ENCODE data around the gene FOXP4. TPM values are rescaled to one million over a fixed set of nuclear protein-coding genes. Genes with fewer than 3 reads are reported as not detected.

FOXP4 gene
- total and polyA plus RNA-seq, 4 donors, result 2.5 to 16.0 (median 4.3) TPM

GRCh38 chr6:41577356-41578216 is 31.4 kb downstream of the FOXP4 start:
- H3K36me3 ChIP-seq (ENCODE audit: control insufficient read depth in 4 of 4, insufficient read depth in 3 of 4, low read depth in 1 of 4, low read length in 3 of 4), result no peaks in the 10 kb centered on the region
- H3K27me3 ChIP-seq (ENCODE audit: control insufficient read depth in 4 of 4, insufficient read depth in 4 of 4, low read length in 3 of 4), result no peaks in the 10 kb centered on the region
- TF ChIP-seq, protein P1, sequence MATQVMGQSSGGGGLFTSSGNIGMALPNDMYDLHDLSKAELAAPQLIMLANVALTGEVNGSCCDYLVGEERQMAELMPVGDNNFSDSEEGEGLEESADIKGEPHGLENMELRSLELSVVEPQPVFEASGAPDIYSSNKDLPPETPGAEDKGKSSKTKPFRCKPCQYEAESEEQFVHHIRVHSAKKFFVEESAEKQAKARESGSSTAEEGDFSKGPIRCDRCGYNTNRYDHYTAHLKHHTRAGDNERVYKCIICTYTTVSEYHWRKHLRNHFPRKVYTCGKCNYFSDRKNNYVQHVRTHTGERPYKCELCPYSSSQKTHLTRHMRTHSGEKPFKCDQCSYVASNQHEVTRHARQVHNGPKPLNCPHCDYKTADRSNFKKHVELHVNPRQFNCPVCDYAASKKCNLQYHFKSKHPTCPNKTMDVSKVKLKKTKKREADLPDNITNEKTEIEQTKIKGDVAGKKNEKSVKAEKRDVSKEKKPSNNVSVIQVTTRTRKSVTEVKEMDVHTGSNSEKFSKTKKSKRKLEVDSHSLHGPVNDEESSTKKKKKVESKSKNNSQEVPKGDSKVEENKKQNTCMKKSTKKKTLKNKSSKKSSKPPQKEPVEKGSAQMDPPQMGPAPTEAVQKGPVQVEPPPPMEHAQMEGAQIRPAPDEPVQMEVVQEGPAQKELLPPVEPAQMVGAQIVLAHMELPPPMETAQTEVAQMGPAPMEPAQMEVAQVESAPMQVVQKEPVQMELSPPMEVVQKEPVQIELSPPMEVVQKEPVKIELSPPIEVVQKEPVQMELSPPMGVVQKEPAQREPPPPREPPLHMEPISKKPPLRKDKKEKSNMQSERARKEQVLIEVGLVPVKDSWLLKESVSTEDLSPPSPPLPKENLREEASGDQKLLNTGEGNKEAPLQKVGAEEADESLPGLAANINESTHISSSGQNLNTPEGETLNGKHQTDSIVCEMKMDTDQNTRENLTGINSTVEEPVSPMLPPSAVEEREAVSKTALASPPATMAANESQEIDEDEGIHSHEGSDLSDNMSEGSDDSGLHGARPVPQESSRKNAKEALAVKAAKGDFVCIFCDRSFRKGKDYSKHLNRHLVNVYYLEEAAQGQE (IDR thresholded peaks at IDR 0.05), result no peak
- TF ChIP-seq RXRA (IDR thresholded peaks at IDR 0.05), result peak in 1 of 2 donors; percentile 39
- no peak for DNase-seq (ENCODE audit: low spot score)
- no peak overlapping the region for H3K9ac ChIP-seq (ENCODE audit: low read depth in 1 of 2, low read length in 2 of 2)
- H3K9me3 ChIP-seq (ENCODE audit: control insufficient read depth in 4 of 4, low read length in 3 of 4), result no peaks in the 10 kb centered on the region
- no peak overlapping the region for H3K4me3 ChIP-seq (ENCODE audit: low read depth in 1 of 3, low read length in 3 of 3)
- peaks cover 12 to 28% (median 14%) of the 10 kb centered on the region in 4 donors for H3K4me1 ChIP-seq (ENCODE audit: control insufficient read depth in 4 of 4, insufficient read depth in 4 of 4, low read length in 3 of 4)
- peak overlapping the region; percentile 42 to 49 for H3K27ac ChIP-seq (ENCODE audit: low read depth in 1 of 2, low read length in 2 of 2)
- WGBS, result 48% methylated on average over 5 of the region's 5 CpGs

GRCh38 chr6:41578217-41579087 is 32.3 kb downstream of the FOXP4 start:
- H3K36me3 ChIP-seq (ENCODE audit: control insufficient read depth in 4 of 4, insufficient read depth in 3 of 4, low read depth in 1 of 4, low read length in 3 of 4), result no peaks in the 10 kb centered on the region
- DNase-seq (ENCODE audit: low spot score), result peak; percentile 57
- H3K4me3 ChIP-seq (ENCODE audit: low read depth in 1 of 3, low read length in 3 of 3), result no peak overlapping the region
- H3K9ac ChIP-seq (ENCODE audit: low read depth in 1 of 2, low read length in 2 of 2), result peak overlapping the region in 1 of 2 donors; percentile 29
- peak; percentile 18 for TF ChIP-seq SP1 (IDR thresholded peaks at IDR 0.05)
- TF ChIP-seq, protein P1 (IDR thresholded peaks at IDR 0.05), result no peak
- no peaks in the 10 kb centered on the region for H3K27me3 ChIP-seq (ENCODE audit: control insufficient read depth in 4 of 4, insufficient read depth in 4 of 4, low read length in 3 of 4)
- H3K9me3 ChIP-seq (ENCODE audit: control insufficient read depth in 4 of 4, low read length in 3 of 4), result no peaks in the 10 kb centered on the region
- 30% methylated on average over 10 of the region's 10 CpGs for WGBS
- peaks cover 12 to 36% (median 15%) of the 10 kb centered on the region in 4 donors for H3K4me1 ChIP-seq (ENCODE audit: control insufficient read depth in 4 of 4, insufficient read depth in 4 of 4, low read length in 3 of 4)
- peak overlapping the region; percentile 42 to 49 for H3K27ac ChIP-seq (ENCODE audit: low read depth in 1 of 2, low read length in 2 of 2)

DNA sequence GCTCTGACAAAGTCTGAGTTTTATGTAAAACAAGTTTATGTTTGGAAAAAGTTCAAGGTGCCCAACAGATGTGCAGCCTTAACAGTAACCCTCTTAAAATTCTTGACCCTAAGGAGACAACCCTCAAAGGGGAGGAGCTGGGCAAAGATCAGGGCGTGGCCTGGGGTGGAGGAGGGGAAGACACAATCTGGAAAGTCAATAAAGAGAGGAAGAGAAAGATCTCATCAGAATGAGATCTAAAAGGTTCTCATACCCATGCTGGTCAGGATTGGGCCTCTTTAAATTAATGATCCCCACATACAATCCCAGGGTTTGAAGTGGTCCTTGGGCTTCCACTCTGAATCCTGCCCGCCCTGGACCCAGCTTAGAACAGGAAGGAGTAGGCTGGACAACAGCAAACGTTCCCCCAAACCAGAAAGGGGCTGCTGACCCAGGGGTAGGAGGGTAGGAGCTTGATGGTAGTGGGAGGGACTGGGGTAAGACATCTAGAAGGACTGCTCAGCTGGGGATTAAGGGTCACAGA is 33.0 kb downstream of the FOXP4 start:
- no peak for DNase-seq (ENCODE audit: low spot score)
- H3K36me3 ChIP-seq (ENCODE audit: control insufficient read depth in 4 of 4, insufficient read depth in 3 of 4, low read depth in 1 of 4, low read length in 3 of 4), result no peaks in the 10 kb centered on the region
- H3K4me3 ChIP-seq (ENCODE audit: low read depth in 1 of 3, low read length in 3 of 3), result no peak overlapping the region

More for the DNA sequence above, 33.0 kb downstream of the FOXP4 start:
- Histone ChIP-seq H3K9me3 (ENCODE audit: control insufficient read depth in 4 of 4, low read length in 3 of 4) (no peaks in the 10 kb centered on the region), H3K9ac (ENCODE audit: low read depth in 1 of 2, low read length in 2 of 2) (no peak overlapping the region), H3K27ac (ENCODE audit: low read depth in 1 of 2, low read length in 2 of 2) (no peak overlapping the region), H3K4me1 (ENCODE audit: control insufficient read depth in 4 of 4, insufficient read depth in 4 of 4, low read length in 3 of 4) (peaks cover 12 to 43% (median 22%) of the 10 kb centered on the region in 4 donors), H3K27me3 (ENCODE audit: control insufficient read depth in 4 of 4, insufficient read depth in 4 of 4, low read length in 3 of 4) (no peaks in the 10 kb centered on the region)
- TF ChIP-seq CTCF (IDR thresholded peaks at IDR 0.05; ENCODE audit: low read depth, low read length, missing input control) (no peak), RXRA (IDR thresholded peaks at IDR 0.05) (no peak), HNF4A (conservative IDR thresholded peaks at IDR 0.05) (no peak), FOXA1 (IDR thresholded peaks at IDR 0.05) (no peak), ZBTB33 (IDR thresholded peaks at IDR 0.05) (no peak), JUND (IDR thresholded peaks at IDR 0.05) (no peak), FOXA2 (IDR thresholded peaks at IDR 0.05) (no peak), GABPA (IDR thresholded peaks at IDR 0.05 in 1 of 2, conservative IDR thresholded peaks at IDR 0.05 in 1 of 2) (no peak), EGR1 (IDR thresholded peaks at IDR 0.05; ENCODE audit: low read depth in 2 of 2) (no peak), SP1 (IDR thresholded peaks at IDR 0.05) (no peak)
- 64% methylated on average over 3 of the region's 3 CpGs for WGBS

Measured in liver (tissue), 9 donors.